Heart right ventricle (tissue), 16 donors: ENCODE results near the gene PDE2A. TPM values are rescaled to one million over a fixed set of nuclear protein-coding genes. Genes with fewer than 3 reads are reported as not detected.

Source experiments
- ATAC-seq, 8 donors: fragments of 200-7000 bp; cut with Tn5 transposase; one replicate each; pipeline ENCODE4 v1.9.1; 2020; ENCODE audit warnings: mild to moderate bottlenecking in 8 of 8, moderate library complexity in 8 of 8, moderate number of reproducible peaks in 1 of 8
- DNase-seq, 2 donors: peaks; one replicate each; pipeline ENCODE4 v3.0.0-alpha.2; 2020
- H3K27ac ChIP-seq, 10 donors: fragments of 200-600 bp; sonication (generic) in 2 of 10; one replicate each; pipeline versions ENCODE4 v1.5.0 to v1.8.0; 2020 to 2022; ENCODE audit warnings: mild to moderate bottlenecking in 3 of 10
- H3K27me3 ChIP-seq, 7 donors: fragments of 200-600 bp; one replicate each; pipeline ENCODE4 v1.8.0; 2021 to 2022; ENCODE audit warnings: mild to moderate bottlenecking in 2 of 7
- H3K36me3 ChIP-seq, 9 donors: fragments of 200-600 bp; sonication (generic) in 1 of 9; one replicate each; pipeline versions ENCODE4 v1.5.0 to v1.8.0; 2020 to 2022; ENCODE audit warnings: mild to moderate bottlenecking in 2 of 9
- H3K4me1 ChIP-seq, 9 donors: fragments of 200-600 bp; sonication (generic) in 1 of 9; one replicate each; pipeline versions ENCODE4 v1.5.0 to v1.8.0; 2020 to 2022; ENCODE audit warnings: mild to moderate bottlenecking in 4 of 9
- H3K4me3 ChIP-seq, 10 donors: fragments of 200-600 bp; sonication (generic) in 2 of 10; one replicate each; pipeline versions ENCODE4 v1.5.0 to v1.8.0; 2020 to 2022; ENCODE audit warnings: mild to moderate bottlenecking in 7 of 10, moderate library complexity in 2 of 10
- H3K9me3 ChIP-seq, 11 donors: fragments of 200-600 bp in 10 of 11; sonication (generic) in 2 of 11; one replicate each; pipeline versions ENCODE4 v1.5.0 to v1.8.0; 2013 to 2022; ENCODE audit warnings: mild to moderate bottlenecking in 2 of 11, control low read depth in 1 of 11, moderate library complexity in 1 of 11
- WGBS, 2 donors: extraction: QIAGEN DNeasy Blood & Tissue Kit; methylation state at CpG; one replicate each; pipeline ENCODE4 v1.1.7; 2013; ENCODE audit warnings: inconsistent platforms in 1 of 2; 5-methylcytosine and 5-hydroxymethylcytosine counted together
- intact Hi-C, 10 donors: fragments of 100-400 bp; cut with DNase I; formaldehyde crosslinking; loops; one replicate each; pipeline versions ENCODE4 v1.11.1 to v1.14.2; 2022
- polyA plus RNA-seq, 2 donors: library from polyadenylated mRNA; stranded (reverse); fragments of 200-250 nt; gene quantifications; one replicate each; pipeline ENCODE4 v1.2.3, GENCODE V29; 2013
- total RNA-seq, 10 donors: library from RNA; stranded (reverse); fragmentation: NEBNext Ultra II Directional in 3 of 10; extraction: Animal tissue kit (Norgen Biotek cat#: 25700) in 3 of 10; gene quantifications; one replicate each; pipeline versions ENCODE4 v1.2.1 to v1.2.4, GENCODE V29; 2021 to 2023
- TF ChIP-seq, protein P1 (sequence below), 9 donors: fragments of 200-600 bp; sonication (generic) in 2 of 9; IDR thresholded peaks; one replicate each; pipeline versions ENCODE4 v1.5.0 to v1.8.0; 2021 to 2022; ENCODE audit warnings: antibody characterized with exemption in 9 of 9, mild to moderate bottlenecking in 5 of 9, moderate library complexity in 1 of 9
- donor health status: Arrhythmogenic right ventricular cardiomyopathy.
- donor health status: ischemic (EF 13 %, LVEDD 7.1; RV severe dilation, severe dysfunction).
- donor health status: healthy with polysubstance abuse.
- donor health status: DM: no; HTN: yes; CAD: no.
- donor health status: DM: no; HTN: no; CAD: no.
- donor health status: ischemic (EF 25% LVEDD 6.9; RV normal size, moderate dysfunction).
- donor health status: ischemic (EF 25% LVEDD 5.7; RV mildly dilated, moderate dysfunction).
- donor health status: healthy.
- donor health status: DM: yes; HTN: yes; CAD: no.
- donor health status: Ischemic cardiomyopathy.
- donor health status: ischemic (EF 35%, LVEDD 5.7; RV mildly dilated, moderate dysfunction).
- donor health status: nonischemic (EF 11% LVEDD 7.7; RV severe dilation, severe dysfunction).
- donor health status: DM: yes; HTN: yes; CAD: no.
- donor health status: PGD.
- donor health status: ischemic (EF 29% LVEDD 5.4; RV normal size, mild dysfunction).
- donor health status: nonischemic (EF 23%, LVEDD 6.1; RV moderate dilation, normal function).

The PDE2A gene
- total and polyA plus RNA-seq, 12 donors = 10.4 to 47.6 (median 30.2) TPM

DNA sequence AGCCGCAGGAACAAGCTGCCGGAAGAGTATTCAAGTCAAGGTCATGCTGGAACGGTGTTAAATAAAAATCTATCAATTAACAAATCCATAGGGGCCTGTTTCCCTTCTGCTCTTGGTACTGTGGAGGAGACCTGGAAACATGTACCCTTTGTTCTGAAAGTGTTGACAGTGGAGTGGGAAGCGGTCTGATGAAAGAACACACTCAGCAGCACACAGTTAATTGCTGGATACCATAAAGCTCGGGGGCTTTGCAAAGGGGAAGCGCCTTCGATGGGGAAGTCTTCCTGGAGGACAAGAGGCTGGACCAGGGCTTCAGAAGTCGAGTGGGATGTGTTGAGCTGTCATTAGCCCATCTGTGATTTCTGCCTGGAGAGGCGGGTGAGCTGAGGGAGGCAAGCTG lies 127.4 kb downstream of the PDE2A start:
- Histone ChIP-seq H3K9me3 (no peaks in the 10 kb centered on the region), H3K4me3 (no peak overlapping the region), H3K27ac (no peak overlapping the region), H3K4me1 (no peaks in the 10 kb centered on the region), H3K36me3 (no peaks in the 10 kb centered on the region), H3K27me3 (peaks cover 0 to 39% (median 12%) of the 10 kb centered on the region in 7 donors)
- DNase-seq (no peak), ATAC-seq (no peak)
- TF ChIP-seq, protein P1, sequence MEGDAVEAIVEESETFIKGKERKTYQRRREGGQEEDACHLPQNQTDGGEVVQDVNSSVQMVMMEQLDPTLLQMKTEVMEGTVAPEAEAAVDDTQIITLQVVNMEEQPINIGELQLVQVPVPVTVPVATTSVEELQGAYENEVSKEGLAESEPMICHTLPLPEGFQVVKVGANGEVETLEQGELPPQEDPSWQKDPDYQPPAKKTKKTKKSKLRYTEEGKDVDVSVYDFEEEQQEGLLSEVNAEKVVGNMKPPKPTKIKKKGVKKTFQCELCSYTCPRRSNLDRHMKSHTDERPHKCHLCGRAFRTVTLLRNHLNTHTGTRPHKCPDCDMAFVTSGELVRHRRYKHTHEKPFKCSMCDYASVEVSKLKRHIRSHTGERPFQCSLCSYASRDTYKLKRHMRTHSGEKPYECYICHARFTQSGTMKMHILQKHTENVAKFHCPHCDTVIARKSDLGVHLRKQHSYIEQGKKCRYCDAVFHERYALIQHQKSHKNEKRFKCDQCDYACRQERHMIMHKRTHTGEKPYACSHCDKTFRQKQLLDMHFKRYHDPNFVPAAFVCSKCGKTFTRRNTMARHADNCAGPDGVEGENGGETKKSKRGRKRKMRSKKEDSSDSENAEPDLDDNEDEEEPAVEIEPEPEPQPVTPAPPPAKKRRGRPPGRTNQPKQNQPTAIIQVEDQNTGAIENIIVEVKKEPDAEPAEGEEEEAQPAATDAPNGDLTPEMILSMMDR (IDR thresholded peaks at IDR 0.05) = no peak
- 40 to 44% methylated on average over 9 of the region's 9 CpGs for WGBS, 2 donors
- intact Hi-C loops = no loop called here

GRCh38 chr11:72544589-72544988 lies 129.6 kb downstream of the PDE2A start:
- Histone ChIP-seq H3K36me3 (no peaks in the 10 kb centered on the region), H3K4me1 (no peaks in the 10 kb centered on the region), H3K27me3 (peaks cover 0 to 43% (median 12%) of the 10 kb centered on the region in 7 donors), H3K4me3 (no peak overlapping the region), H3K27ac (no peak overlapping the region), H3K9me3 (no peaks in the 10 kb centered on the region)
- WGBS, 2 donors = 74 to 77% methylated on average over 4 of the region's 4 CpGs
- TF ChIP-seq, protein P1 (IDR thresholded peaks at IDR 0.05) = no peak
- intact Hi-C loops = no loop called here
- ATAC-seq (no peak), DNase-seq (no peak)

DNA sequence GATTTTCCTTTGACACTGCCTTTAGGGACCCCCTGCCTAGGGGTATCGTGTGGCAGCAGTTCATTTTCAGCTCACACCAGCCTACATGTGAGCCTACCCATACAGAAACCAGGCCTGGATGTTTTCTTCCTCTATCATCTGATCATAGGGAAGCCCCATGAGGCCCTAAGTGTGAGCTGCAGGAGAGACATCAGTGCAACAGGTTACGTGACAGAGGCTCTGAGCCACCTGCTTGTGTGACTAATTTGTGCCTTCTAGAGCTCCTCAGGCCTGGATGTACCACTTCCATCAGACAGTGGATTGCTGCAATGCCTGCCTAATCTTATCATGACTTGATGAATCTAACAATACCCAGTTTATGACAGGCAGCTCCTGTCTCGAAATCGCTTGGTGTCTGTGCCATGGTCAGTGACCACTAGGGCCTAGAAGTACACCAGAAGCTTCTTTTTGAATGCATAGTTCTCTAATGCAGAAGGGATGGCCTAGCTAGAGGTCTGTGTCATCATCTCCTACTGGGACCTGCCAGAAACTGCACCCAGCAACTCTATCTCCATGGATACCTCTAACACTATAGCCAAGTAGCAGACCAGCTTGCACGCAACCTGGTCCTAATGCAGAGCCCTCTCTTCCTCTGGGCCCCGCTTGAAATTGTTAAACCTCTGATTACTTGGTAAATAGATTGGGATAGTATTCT lies 130.2 kb downstream of the PDE2A start:
- no peak for DNase-seq
- Histone ChIP-seq H3K27me3 (peaks cover 0 to 46% (median 14%) of the 10 kb centered on the region in 7 donors), H3K9me3 (no peaks in the 10 kb centered on the region), H3K36me3 (no peaks in the 10 kb centered on the region), H3K4me3 (no peak overlapping the region), H3K27ac (no peak overlapping the region), H3K4me1 (no peaks in the 10 kb centered on the region)
- no peak for ATAC-seq
- TF ChIP-seq, protein P1 (IDR thresholded peaks at IDR 0.05) = no peak
- intact Hi-C loops = no loop called here
- 85 to 87% methylated on average over 6 of the region's 6 CpGs for WGBS, 2 donors

- intact Hi-C loops = no loop called here
- no peaks in the 10 kb centered on the region for H3K36me3 ChIP-seq
- DNase-seq (no peak), ATAC-seq (peak in 4 of 8 donors; percentile 54 to 96 (median 80))
- no peak overlapping the region for H3K4me3 ChIP-seq
- H3K9me3 ChIP-seq = no peaks in the 10 kb centered on the region
- peaks cover 0 to 48% (median 20%) of the 10 kb centered on the region in 7 donors for H3K27me3 ChIP-seq
- H3K4me1 ChIP-seq = no peaks in the 10 kb centered on the region
- TF ChIP-seq, protein P1 (IDR thresholded peaks at IDR 0.05) = no peak
- WGBS, 2 donors = 80 to 86% methylated on average over 4 of the region's 4 CpGs
- H3K27ac ChIP-seq = no peak overlapping the region
These were observed 132.8 kb downstream of the PDE2A start for GRCh38 chr11:72541257-72541974.
